PC-9 (cell line): ENCODE results near the gene CCDC91.

Experiments
- EZH2 ChIP-seq: fragments of 200-600 bp; sonication (generic); IDR thresholded peaks from 2 replicates; pipeline ENCODE4 v1.8.0; 2017; ENCODE audit warnings: antibody characterized with exemption, low read depth
- TF ChIP-seq, protein P1 (sequence below): fragments of 200-600 bp; sonication (generic); conservative IDR thresholded peaks from 2 replicates; pipeline ENCODE4 v1.6.1; 2017; ENCODE audit warnings: mixed run types, antibody characterized with exemption, mild to moderate bottlenecking, moderate library complexity

DNA sequence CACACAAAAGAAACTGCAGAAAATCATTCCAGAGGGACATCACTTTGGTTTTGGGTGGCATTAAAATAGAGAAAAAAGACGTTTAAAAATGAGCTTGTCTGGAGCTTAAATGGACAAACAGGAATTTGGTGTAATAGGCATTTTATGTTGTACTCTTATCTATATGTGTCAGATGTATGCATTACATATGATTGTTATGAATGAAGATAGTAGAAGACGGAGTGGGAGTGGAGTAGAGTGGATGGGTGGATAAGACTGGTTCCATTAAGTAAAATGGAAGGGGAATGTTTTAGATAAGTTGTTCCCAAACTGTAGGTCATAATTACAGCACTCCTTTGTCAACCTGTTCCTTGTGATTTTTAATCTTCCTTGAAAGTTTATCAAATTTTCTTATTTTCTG lies 1.9 kb downstream of the CCDC91 start:
- TF ChIP-seq, protein P1, sequence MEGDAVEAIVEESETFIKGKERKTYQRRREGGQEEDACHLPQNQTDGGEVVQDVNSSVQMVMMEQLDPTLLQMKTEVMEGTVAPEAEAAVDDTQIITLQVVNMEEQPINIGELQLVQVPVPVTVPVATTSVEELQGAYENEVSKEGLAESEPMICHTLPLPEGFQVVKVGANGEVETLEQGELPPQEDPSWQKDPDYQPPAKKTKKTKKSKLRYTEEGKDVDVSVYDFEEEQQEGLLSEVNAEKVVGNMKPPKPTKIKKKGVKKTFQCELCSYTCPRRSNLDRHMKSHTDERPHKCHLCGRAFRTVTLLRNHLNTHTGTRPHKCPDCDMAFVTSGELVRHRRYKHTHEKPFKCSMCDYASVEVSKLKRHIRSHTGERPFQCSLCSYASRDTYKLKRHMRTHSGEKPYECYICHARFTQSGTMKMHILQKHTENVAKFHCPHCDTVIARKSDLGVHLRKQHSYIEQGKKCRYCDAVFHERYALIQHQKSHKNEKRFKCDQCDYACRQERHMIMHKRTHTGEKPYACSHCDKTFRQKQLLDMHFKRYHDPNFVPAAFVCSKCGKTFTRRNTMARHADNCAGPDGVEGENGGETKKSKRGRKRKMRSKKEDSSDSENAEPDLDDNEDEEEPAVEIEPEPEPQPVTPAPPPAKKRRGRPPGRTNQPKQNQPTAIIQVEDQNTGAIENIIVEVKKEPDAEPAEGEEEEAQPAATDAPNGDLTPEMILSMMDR: no peak
- no peak for TF ChIP-seq EZH2
